NCI-H82 treated with DMSO at 0.1 percent for 48 hours (cell line): ENCODE measurements around the gene SCGB1D1.

Source experiments
- DNase-seq: peaks from one replicate; lab custom pipeline; 2025; ENCODE audit not compliant: unreplicated experiment; lab: John Stamatoyannopoulos, UW

The SCGB1D1 gene

DNA sequence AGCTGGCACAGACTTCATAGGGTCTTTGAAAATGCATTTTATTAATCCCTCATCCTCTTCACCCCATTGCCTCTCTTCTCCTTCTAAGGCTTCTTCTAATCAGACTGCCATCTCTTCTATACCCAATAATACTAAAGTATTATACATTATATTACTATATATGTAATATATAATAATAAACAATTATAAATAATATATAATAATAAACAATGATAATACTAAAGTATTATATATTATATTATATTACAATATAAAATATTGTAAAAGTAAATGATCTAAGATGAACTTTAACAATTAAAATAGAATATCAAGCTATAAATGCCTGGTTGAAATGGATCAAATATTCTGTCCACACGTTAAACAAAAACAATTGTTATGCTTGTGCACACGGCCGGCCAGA is 31.5 kb downstream of the SCGB1D1 start:
- DNase-seq: no peak

GRCh38 chr11:62223095-62223494 is 33.1 kb downstream of the SCGB1D1 start:
- no peak for DNase-seq

DNA sequence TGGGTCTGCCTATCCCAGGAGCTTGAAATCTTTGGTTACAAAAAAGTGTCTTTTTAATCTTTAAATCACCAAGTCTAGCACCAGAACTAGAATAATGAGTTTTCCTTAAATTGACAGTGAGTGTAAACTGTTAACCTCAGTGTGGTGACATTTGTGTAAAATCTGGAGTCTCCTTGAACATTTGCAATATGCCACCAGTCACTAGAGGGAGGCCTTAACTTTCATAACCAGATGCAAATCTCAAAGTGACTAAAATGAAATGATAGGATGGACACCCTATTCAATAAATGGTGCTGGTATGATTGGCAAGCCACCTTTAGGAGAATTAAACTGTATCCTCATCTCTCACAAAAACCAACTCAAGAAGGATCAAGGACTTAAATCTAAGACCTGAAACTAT is 43.7 kb downstream of the SCGB1D1 start:
- DNase-seq: no peak

DNA sequence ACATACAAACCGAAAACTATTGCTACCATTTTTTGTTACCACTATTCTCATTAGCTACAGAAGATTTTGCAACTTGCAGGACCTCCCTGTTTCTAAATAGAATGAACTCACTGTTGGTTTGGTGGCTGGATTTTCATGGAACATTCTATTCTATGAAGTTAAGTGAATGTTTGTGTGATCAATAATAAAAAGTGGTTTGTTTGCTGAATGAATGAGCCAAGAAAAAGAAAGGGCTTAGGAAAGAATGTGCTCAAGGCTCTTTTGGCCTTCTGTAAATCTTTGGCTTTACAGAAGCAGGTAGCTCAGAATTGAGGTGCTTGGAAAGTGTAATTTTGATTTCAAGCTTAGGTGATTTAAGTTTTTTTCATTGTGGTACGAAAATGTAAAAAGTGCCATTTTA is 46.2 kb downstream of the SCGB1D1 start:
- DNase-seq: no peak

DNA sequence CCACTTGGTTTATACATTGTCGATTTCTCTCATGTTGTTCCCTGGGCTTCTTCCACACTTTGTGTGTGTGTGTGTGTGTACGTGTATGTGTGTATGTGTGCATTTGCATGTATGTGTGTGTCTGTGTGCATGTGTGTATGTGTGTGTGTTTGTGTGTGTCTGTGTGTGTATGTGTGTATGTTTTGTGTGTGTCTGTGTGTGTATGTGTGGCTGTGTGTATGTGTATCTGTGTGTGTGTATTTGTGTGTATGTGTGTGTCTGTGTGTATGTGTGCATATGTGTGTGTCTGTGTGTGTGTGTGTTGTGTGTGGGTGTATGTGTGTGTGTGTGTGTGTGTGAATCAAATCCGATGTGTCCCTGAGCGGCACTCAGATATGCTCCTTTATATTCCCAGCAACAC is 47.5 kb downstream of the SCGB1D1 start:
- DNase-seq: no peak

DNA sequence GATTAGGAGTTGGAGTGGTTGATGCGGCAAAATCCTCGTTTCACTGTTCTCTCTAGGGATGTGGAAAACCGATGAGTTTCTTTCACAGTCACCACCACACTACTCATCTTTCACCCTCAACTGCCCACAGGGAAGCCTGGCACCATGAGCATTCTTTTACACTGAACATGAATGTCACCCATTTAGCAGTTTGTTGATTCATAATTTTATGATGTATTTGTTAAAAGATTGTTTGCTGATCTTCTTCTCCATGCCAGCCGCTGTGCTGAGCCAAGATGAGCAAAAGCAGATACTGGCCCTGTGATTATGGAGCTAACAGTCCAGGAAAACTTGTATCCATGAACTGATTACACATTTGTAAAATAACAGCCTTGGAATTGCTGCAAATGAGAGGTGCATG is 48.1 kb downstream of the SCGB1D1 start:
- DNase-seq: no peak

DNA sequence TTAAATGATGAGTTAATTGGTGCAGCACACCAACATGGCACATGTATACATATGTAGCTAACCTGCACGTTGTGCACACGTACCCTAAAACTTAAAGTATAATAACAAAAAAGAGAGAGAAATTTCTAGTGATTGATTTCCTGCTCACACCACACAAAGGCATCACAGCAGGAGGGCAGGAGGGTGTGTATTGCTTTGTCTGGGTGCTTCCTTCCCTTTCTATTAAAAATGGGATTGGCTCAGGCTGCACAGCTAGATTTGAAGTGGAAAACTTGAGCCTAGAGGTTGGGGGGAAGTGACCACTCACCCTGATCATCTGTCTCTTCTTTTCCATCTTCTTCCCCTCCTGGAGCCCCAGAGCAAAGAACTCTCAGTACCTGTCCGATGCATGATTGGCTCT is 51.1 kb downstream of the SCGB1D1 start:
- DNase-seq: no peak

- DNase-seq: no peak
These were observed 52.0 kb downstream of the SCGB1D1 start, which contains the start of gene SCGB1D2 for GRCh38 chr11:62242021-62242420. SCGB1D2 (plus strand) TSS chr11:62242239; CDS start chr11:62242308, 69 bp downstream.
